GM18499 (cell line): ENCODE results near the gene ICAM3.
"Not testable (repeated sequence)": the region's sequence is repeated elsewhere in the genome, so short reads cannot be mapped to it uniquely, and the experiment has no call there.

Experiments used
- ATAC-seq: cut with Tn5 transposase; IDR thresholded peaks from one replicate; pipeline ENCODE4 v1.9.1; 2021; ENCODE audit warnings: moderate number of reproducible peaks; ENCODE audit not compliant: insufficient read depth, unreplicated experiment

The ICAM3 gene

GRCh38 chr19:10352764-10353671 lies 13.6 kb upstream of the ICAM3 start:
- ATAC-seq: no peak

- no peak for ATAC-seq
Observed at GRCh38 chr19:10346509-10346908, 7.1 kb upstream of the ICAM3 start.

- ATAC-seq: no peak
Observed at GRCh38 chr19:10344780-10345179, 5.4 kb upstream of the ICAM3 start.

- ATAC-seq: no peak
Observed at GRCh38 chr19:10343495-10343894, 4.1 kb upstream of the ICAM3 start.

DNA sequence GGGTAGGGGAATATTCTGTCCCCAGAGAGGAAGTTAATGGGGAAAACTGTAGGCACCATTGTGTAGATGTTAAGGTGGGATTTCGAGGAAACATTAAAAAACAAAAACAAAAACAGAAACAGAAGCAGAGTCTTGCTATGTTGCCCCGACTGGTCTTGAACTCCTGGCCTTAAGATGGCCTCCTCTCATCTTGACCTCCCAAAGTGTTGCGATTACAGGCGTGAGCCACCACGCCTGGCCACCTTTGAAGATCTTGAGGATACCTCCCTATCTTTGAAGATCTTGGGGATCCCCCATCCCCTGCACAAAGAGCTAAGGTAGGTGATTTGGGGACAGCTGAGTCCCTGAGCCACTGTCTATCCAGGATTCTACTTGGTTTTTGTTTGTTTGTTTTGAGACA lies 553 bp upstream of the ICAM3 start:
- ATAC-seq: no peak

DNA sequence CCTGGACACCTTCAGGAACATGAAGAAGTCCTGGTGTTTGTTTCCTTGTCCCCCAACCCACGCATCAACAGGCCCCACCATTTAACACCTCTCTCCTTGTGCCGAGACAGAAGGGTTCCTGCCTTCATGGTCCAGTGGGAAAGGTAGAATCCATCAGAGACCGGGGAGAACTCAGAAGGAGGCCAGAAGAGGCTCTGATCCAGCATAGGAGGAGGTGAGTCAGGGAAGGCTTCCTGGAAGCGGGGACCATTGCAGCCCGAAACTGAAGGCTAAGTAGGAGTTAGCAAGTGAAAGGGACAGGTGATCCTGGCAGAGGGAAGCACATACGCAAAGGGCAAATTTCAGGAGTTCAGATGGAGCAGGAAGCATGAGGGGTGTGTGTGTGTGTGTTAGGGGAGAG lies 484 bp downstream of the ICAM3 start:
- ATAC-seq: no peak

DNA sequence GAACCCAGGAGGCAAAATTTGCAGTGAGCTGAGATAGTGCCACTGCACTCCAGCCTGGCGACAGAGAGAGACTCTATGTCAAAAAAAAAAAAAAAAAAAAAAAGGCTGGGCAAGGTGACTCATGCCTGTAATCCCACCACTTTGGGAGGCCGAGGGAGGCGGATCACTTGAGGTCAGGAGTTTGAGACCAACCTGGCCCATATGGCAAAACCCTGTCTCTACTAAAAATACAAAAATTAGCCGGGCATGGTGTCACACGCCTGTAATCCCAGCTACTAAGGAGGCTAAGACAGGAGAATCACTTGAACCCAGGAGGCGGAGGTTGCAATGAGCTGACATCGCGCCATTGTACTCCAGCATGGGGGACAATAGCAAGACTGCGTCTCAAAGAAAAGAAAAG lies 2.7 kb downstream of the ICAM3 start:
- ATAC-seq: not testable (repeated sequence)

GRCh38 chr19:10335352-10335985 lies 4.0 kb downstream of the ICAM3 start:
- ATAC-seq: no peak

DNA sequence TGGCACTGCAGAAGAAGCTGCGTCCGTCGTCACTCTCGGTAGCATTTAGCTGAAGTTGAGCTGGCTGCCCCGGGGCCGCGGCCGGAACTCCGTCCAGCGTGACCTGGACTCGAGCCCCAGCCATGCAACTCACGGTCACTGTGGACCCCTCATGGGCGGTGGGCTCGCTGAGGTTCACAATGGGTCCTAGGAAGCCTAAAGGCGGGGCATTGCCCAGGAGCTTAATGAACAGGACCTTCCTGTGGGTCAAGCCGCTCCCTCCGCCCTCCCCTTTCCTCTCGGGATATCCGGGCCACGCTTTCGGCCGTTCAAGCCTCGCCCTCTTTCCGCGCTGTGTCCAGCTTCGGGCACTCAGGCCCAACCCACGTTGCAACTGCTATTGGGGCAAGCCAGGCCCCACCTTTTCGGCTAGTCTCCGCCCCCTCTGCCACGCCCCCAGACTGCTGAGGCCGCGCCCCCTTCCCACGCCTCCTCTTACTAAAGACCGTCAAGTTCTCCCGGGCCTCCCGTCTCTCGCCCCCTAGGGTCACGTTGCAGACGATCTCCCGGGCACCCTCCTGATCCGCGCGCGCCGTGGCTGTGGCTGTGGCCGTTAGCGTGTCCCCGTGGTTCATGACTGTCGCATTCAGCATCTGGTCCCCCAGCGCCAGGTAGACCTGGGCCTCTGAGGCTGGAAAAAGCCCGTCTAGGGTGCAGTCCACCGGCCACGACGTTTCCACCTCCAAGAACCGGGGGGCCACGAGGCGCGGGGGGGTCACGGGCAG lies 4.7 kb downstream of the ICAM3 start:
- ATAC-seq: no peak

DNA sequence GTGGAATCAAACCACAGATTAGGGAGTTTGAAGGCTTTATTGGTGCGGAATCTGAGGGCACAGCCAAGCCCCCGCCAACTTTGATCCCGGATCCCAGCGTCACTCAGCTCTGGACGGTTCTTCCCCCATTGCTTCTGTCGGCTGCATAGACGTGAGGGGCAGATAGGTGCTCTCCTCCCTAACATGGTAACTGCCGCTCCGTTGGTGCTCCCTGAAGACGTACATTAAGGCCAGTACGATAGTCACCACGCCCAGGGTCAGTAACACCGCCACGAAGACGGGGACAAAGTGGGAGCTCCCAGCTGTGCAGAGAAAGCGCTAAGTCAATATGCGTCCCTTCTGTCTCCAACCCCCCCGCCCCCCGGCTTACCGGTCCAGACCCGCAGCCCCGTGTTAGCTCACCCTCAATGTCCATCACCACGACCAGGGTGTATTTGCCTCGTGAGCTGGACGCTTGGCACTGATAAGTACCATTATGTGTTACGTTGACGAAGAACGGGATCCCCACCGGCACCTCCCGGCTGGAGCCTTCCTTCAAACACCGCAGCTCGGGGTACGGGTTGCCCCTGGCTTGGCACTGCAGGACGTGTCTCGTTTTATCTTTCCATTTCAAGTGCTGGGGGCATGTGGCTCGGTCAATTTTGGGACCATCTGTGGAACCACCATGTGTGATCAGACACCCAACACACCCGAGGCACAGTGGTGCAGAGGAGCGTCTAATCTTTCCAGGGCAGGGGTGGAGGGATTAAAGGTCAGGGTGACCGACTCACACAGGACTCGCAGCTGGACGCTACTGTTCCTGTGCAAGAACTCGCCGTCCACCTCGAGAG lies 5.5 kb downstream of the ICAM3 start:
- ATAC-seq: no peak

DNA sequence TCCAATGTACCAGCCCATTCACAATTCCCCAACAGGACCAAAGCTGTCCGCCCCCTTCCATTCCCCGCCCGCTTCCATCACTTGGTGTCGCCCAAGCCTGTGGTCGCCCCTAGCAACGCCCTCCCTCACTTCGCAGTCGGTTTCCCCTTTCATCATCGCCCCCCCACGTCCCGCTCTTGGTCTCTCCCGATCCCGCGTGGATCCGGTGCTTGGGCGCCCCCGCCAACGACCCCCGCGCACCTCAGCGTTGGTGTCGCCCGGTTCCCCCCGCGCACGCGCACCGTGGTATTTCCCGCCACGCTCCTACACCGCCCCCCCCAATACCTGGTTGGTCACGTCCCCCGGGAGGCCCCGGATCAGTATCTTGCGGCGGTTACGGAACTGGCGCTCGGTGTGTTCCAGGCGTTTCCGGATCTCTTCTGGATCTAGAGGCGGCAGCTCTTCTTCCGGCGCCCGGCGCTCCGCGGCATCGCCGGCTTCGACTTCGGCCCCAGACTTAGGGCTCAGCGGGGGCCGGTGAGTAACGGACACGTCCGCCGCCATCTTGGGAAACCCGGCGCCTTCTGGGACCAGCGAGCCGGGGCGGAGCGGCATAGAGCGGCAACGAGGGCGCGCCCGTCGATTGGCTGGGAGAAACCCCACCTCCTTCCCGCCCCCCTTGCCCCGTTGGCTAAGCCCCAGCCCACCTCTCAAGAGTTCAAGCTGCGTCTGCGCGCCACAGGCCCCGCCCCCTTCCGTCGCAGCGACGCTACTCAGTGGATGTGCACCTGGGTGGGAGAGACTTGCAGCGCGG lies 6.3 kb downstream of the ICAM3 start, which contains the start of gene RAVER1:
Gene RAVER1 (minus strand): TSS at position 565 of the 793 bp plus-strand sequence. CDS start 22 bp downstream, at position 543.
- ATAC-seq: peak; percentile 64

DNA sequence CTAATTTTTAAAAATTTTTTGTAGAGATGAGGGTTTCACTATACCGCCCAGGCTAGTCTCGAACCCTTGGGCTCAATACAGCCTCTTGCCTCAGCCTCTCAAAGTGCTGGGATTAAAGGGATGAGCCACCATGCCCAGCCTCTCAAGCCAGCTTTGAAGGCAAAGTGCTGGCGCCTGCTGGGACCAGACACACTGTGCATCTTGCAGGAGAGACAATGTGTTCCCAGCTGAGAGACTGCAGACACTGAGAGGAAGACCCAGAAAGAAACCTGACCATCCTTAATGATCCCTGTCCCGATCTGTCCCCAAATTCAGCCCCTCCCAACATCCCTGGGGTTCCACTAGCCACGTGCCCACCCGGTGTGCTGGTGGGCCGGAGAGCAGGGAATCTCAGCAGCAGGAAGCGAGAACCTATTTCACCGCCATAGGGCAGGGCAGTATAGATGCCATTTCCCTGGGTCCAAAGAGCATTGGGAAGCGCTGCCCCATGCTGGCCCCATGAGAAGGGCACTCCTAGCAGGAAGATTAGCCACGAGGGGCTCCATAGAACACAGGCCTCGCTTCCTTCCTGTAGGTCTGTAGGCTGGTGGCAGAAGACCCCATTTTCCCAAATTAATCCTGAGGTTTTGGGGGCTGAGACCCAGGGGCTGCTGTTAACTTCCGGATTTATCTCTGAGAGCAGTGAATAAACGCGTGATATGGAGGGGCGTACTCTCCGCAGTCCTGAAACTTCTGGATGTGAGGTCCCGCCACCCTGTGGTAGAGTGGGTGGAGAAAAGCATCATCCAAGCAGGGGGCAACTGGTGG lies 7.1 kb downstream of the ICAM3 start:
- no peak for ATAC-seq

- no peak for ATAC-seq
Observed at GRCh38 chr19:10329555-10329954, 9.9 kb downstream of the ICAM3 start.

- no peak for ATAC-seq
Observed at GRCh38 chr19:10328558-10329429, 10.6 kb downstream of the ICAM3 start.

GRCh38 chr19:10327793-10328192 lies 11.6 kb downstream of the ICAM3 start:
- ATAC-seq: no peak

DNA sequence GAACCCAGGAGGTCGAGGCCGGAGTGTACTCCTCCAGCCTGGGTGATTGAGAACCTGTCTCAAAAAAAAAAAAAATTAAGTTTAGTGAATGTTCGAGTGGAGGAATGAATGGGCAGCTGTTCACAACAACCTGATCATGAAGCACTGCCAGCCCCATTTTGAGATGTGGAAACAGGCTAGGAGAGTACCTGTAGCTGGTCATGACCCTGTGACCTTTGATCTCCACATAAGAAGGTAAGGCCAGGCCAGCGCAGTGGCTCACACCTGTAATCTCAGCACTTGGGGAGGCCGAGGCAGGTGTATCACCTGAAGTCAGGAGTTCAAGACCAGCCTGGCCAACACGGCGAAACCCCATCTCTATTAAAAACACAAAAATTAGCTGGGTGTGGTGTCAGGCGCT lies 13.7 kb downstream of the ICAM3 start:
- no peak for ATAC-seq
